NT2/D1 (cell line): ENCODE results near the gene PDE3A.

Experiments
- SUZ12 ChIP-seq: IDR thresholded peaks from 2 replicates; pipeline ENCODE4 v1.6.1; 2011; ENCODE audit not compliant: insufficient read length, insufficient read depth; ENCODE audit errors: extremely low read depth
- YY1 ChIP-seq: IDR thresholded peaks from 2 replicates; pipeline ENCODE4 v1.6.1; 2011; ENCODE audit not compliant: insufficient read length, insufficient read depth
- ZNF274 ChIP-seq: IDR thresholded peaks from 2 replicates; pipeline ENCODE4 v1.6.1; 2011; ENCODE audit warnings: mild to moderate bottlenecking, low read depth, low read length

DNA sequence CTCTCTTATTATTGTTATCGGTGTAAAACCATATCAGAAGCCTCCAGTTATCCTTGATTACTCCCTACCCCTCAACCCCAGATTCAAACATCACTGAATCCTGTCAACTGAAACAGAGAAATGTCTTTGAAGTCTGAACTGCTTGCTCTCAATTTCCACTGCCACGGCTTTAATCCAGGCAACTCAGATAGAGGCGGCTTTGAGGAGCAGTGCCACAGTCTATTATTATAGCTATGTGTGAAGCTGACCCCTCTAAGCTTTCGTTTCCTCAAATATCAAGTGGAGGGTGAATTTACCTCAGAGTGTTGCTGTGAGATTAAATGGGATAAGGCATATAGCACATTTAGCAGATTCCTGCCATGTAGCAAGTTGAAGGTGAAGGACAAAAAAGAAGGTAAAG, 49.0 kb upstream of the PDE3A start:
- TF ChIP-seq YY1 (no peak), ZNF274 (no peak), SUZ12 (no peak)
